ENCODE results near the gene NIM1K. TPM values are rescaled to one million over a fixed set of nuclear protein-coding genes. Genes with fewer than 3 reads are reported as not detected.

The NIM1K gene
- total and polyA plus RNA-seq, 10 donors: 0.13 to 1.1 (median 0.39) TPM; not detected in 1

GRCh38 chr5:43288269-43288831 lies 96.3 kb downstream of the NIM1K start:
- Histone ChIP-seq H3K4me1 (no peaks in the 10 kb centered on the region), H3K4me3 (no peak overlapping the region), H3K27ac (no peak overlapping the region), H3K27me3 (replicated peaks in 1 of 7) (no peaks in the 10 kb centered on the region), H3K36me3 (peaks cover 0 to 73% (median 44%) of the 10 kb centered on the region in 6 donors), H3K9me3 (no peaks in the 10 kb centered on the region)
- no peak for DNase-seq
- TF ChIP-seq POLR2AphosphoS5 (IDR thresholded peaks at IDR 0.05) (no peak), CTCF (IDR thresholded peaks at IDR 0.05 in 8 of 11, conservative IDR thresholded peaks at IDR 0.05 in 3 of 11) (no peak), POLR2A (IDR thresholded peaks at IDR 0.05) (no peak)
- intact Hi-C loops (cut with DNase I; ENCODE audit: low total_unique reads): no loop called here
- 60 to 93% (median 85%) methylated on average over 1 of the region's 1 CpG for WGBS, 5 donors

DNA sequence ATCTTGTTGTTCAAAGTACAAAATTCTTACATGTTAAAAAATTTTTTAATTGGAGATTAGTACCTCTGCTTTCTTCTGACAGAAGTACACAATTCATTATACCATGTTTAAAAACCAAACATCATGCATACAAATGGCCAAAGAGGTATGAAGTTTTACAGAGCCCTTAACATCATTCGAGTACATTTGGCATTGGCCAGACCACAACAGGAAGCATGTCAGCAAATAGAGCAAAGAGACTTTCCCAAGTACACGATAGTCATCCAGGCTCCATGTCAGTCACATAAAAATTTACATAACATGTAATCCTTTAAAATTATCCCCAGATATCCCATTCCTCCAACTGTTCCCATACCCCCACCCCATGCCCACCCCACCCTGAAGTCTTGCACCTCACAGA lies 98.7 kb downstream of the NIM1K start:
- no peaks in the 10 kb centered on the region for H3K27me3 ChIP-seq (replicated peaks in 1 of 7)
- WGBS, 5 donors: 14 to 25% (median 17%) methylated on average over 2 of the region's 2 CpGs
- peaks cover 0 to 97% (median 65%) of the 10 kb centered on the region in 6 donors for H3K36me3 ChIP-seq
- no peaks in the 10 kb centered on the region for H3K4me1 ChIP-seq
- no peak overlapping the region for H3K27ac ChIP-seq
- TF ChIP-seq POLR2AphosphoS5 (IDR thresholded peaks at IDR 0.05) (no peak), CTCF (IDR thresholded peaks at IDR 0.05 in 8 of 11, conservative IDR thresholded peaks at IDR 0.05 in 3 of 11) (no peak), POLR2A (IDR thresholded peaks at IDR 0.05) (no peak)
- no peaks in the 10 kb centered on the region for H3K9me3 ChIP-seq
- no peak for DNase-seq
- intact Hi-C loops (cut with DNase I; ENCODE audit: low total_unique reads): no loop called here
- H3K4me3 ChIP-seq: no peak overlapping the region

DNA sequence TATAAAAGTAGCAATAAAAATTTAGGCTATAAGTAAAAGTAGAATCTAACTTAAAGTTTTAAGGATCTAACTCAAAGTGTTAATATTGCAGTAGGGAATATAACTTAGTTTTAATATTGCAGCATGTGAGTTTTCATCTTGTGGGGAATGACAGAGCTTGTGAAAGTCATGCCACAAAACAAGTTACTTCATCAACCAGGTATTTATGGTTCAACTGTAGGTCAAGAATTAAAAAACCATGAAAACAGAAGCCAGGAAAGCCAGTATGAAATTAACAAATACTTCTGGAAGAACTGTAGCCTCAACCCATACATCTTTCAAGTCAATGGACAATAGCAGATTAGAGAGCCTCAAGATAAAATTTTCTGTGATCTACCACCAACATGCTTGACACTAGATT lies 102.2 kb downstream of the NIM1K start:
- TF ChIP-seq CTCF (IDR thresholded peaks at IDR 0.05 in 8 of 11, conservative IDR thresholded peaks at IDR 0.05 in 3 of 11) (no peak), POLR2A (IDR thresholded peaks at IDR 0.05) (no peak), POLR2AphosphoS5 (IDR thresholded peaks at IDR 0.05) (no peak)
- intact Hi-C loops (cut with DNase I; ENCODE audit: low total_unique reads): no loop called here
- Histone ChIP-seq H3K4me1 (no peaks in the 10 kb centered on the region), H3K4me3 (no peak overlapping the region), H3K9me3 (no peaks in the 10 kb centered on the region), H3K27ac (no peak overlapping the region), H3K36me3 (peaks cover 0 to 100% (median 75%) of the 10 kb centered on the region in 6 donors), H3K27me3 (replicated peaks in 1 of 7) (no peaks in the 10 kb centered on the region)
- no peak for DNase-seq

DNA sequence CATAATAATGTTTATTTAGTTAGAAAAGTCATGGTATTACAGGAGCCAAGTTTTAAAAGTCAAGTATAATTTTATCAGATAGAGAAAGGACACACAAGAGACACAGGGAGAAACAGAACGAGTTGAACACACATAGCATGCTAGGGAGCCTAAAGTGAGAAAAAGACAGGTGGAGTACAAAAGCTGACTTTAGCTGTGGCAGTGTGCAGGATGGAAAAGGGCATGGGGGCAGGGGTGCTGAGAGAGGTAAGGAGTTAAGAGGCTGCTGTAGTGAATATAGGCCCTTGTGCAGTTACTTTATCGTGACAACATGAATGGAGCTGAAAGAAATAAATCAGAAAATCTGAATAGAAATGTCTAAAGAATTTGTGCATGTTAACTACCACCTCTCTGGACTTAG lies 103.2 kb downstream of the NIM1K start:
- WGBS, 5 donors: 91 to 97% (median 97%) methylated on average over 2 of the region's 2 CpGs
- Histone ChIP-seq H3K36me3 (peaks cover 0 to 100% (median 72%) of the 10 kb centered on the region in 6 donors), H3K27me3 (replicated peaks in 1 of 7) (no peaks in the 10 kb centered on the region), H3K27ac (no peak overlapping the region), H3K9me3 (no peaks in the 10 kb centered on the region), H3K4me1 (no peaks in the 10 kb centered on the region), H3K4me3 (no peak overlapping the region)
- TF ChIP-seq CTCF (IDR thresholded peaks at IDR 0.05 in 8 of 11, conservative IDR thresholded peaks at IDR 0.05 in 3 of 11) (no peak), POLR2A (IDR thresholded peaks at IDR 0.05) (no peak), POLR2AphosphoS5 (IDR thresholded peaks at IDR 0.05) (no peak)
- intact Hi-C loops (cut with DNase I; ENCODE audit: low total_unique reads): no loop called here
- no peak for DNase-seq
